ENCODE data around the gene MPO. TPM values are rescaled to one million over a fixed set of nuclear protein-coding genes. Genes with fewer than 3 reads are reported as not detected.

MPO gene
- total and polyA plus RNA-seq, 9 of the 15 experiments (the other 6 are each of a cell fraction or from before 2014, with no cell fraction given) = 0.04 to 0.47 (median 0.39) TPM; not detected in 6

GRCh38 chr17:58312021-58312630 lies 31.4 kb upstream of the MPO start:
- DNase-seq (ENCODE audit: extremely low read depth in 1 of 4, low spot score in 3 of 4) = no peak
- TF ChIP-seq MCM2 (IDR thresholded peaks at IDR 0.05; ENCODE audit: low read depth) = no peak
- TF ChIP-seq OTX1 (CRISPR knock-in tag; IDR thresholded peaks at IDR 0.05) = no peak
- TF ChIP-seq ZNF347 (CRISPR knock-in tag; IDR thresholded peaks at IDR 0.05; ENCODE audit: low read depth) = no peak
- FAIRE-seq = no peak
- no TSS peak for BruUV-seq (replicated peaks)
- no peak overlapping the region for H3K4me2 ChIP-seq (ENCODE audit: insufficient read depth, low read length)
- WGBS (ENCODE audit: insufficient coverage, low coverage, missing lambda C conversion rate) = 77% methylated on average over 17 of the region's 23 CpGs
- H3K9me1 ChIP-seq (ENCODE audit: control insufficient read depth, insufficient read depth, low read length) = no peaks in the 10 kb centered on the region
- H3K4me1 ChIP-seq (replicated peaks in 1 of 2; ENCODE audit: control insufficient read depth in 2 of 2, insufficient read depth in 2 of 2, low read length in 2 of 2) = peaks cover 0 to 27% of the 10 kb centered on the region in 2 experiments; a peak in 1 of 5 replicates
- no peak for ATAC-seq
- in situ Hi-C loops (cut with MboI) = loop anchor here (5.0 kb wide), 1 partner anchor 135 kb away; no protein-coding TSS in a partner anchor
- H3K36me3 ChIP-seq (ENCODE audit: control insufficient read depth, insufficient read depth, low read length) = no peaks in the 10 kb centered on the region
- intact Hi-C loops (cut with micrococcal nuclease) = no loop called here
- no peak overlapping the region for H3K27ac ChIP-seq (ENCODE audit: extremely low read depth, low read depth, low read length)
- H4K20me1 ChIP-seq (replicated peaks; ENCODE audit: control insufficient read depth, insufficient read depth, low read length) = no peaks in the 10 kb centered on the region
- no peaks in the 10 kb centered on the region for H3K9me3 ChIP-seq (replicated peaks; ENCODE audit: control insufficient read depth, insufficient read depth, low read depth, low read length)
- no peak overlapping the region for H3K4me3 ChIP-seq
- ChIA-PET POLR2A (interaction anchor here (0.6 to 2.9 kb wide), 3 partner anchors 14 to 136 kb away, joined by 4 to 8 read pairs (median 6); no protein-coding TSS in a partner anchor), CTCF (ENCODE audit: low intra/inter-chr PET ratio) (interaction anchor here (0.5 kb wide), 1 partner anchor 138 kb away, joined by 3 read pairs; no protein-coding TSS in a partner anchor)
- no peaks in the 10 kb centered on the region for H3K27me3 ChIP-seq (ENCODE audit: control insufficient read depth in 2 of 2, insufficient read depth in 2 of 2, low read length in 2 of 2)
- H3K9ac ChIP-seq (ENCODE audit: insufficient read depth in 1 of 2, low read depth in 2 of 2, low read length in 2 of 2) = peak overlapping the region in 1 of 2 experiments; percentile 33; a peak in 1 of 4 replicates
- no peak overlapping the region for H2AFZ ChIP-seq (ENCODE audit: low read depth, low read length)
- H3K79me2 ChIP-seq (ENCODE audit: control insufficient read depth, insufficient read depth, low read length) = no peaks in the 10 kb centered on the region

GRCh38 chr17:58311429-58311894 lies 30.7 kb upstream of the MPO start:
- no peaks in the 10 kb centered on the region for H3K27me3 ChIP-seq (ENCODE audit: control insufficient read depth in 2 of 2, insufficient read depth in 2 of 2, low read length in 2 of 2)
- ATAC-seq (no peak), FAIRE-seq (no peak), DNase-seq (ENCODE audit: extremely low read depth in 1 of 4, low spot score in 3 of 4) (no peak)
- no peak overlapping the region for H3K4me3 ChIP-seq
- BruUV-seq (replicated peaks) = no TSS peak
- no peaks in the 10 kb centered on the region for H3K9me3 ChIP-seq (replicated peaks; ENCODE audit: control insufficient read depth, insufficient read depth, low read depth, low read length)
- no peak overlapping the region for H3K4me2 ChIP-seq (ENCODE audit: insufficient read depth, low read length)
- intact Hi-C loops (cut with micrococcal nuclease) (no loop called here), in situ Hi-C loops (cut with MboI) (loop anchor here (5.0 kb wide), 1 partner anchor 136 kb away; no protein-coding TSS in a partner anchor)
- no peaks in the 10 kb centered on the region for H3K36me3 ChIP-seq (ENCODE audit: control insufficient read depth, insufficient read depth, low read length)
- no peaks in the 10 kb centered on the region for H4K20me1 ChIP-seq (replicated peaks; ENCODE audit: control insufficient read depth, insufficient read depth, low read length)
- no peaks in the 10 kb centered on the region for H3K79me2 ChIP-seq (ENCODE audit: control insufficient read depth, insufficient read depth, low read length)
- 71% methylated on average over 9 of the region's 9 CpGs for WGBS (ENCODE audit: insufficient coverage, low coverage, missing lambda C conversion rate)
- H3K9ac ChIP-seq (ENCODE audit: insufficient read depth in 1 of 2, low read depth in 2 of 2, low read length in 2 of 2) = peak overlapping the region in 1 of 2 experiments; percentile 33; a peak in 1 of 4 replicates
- no peaks in the 10 kb centered on the region for H3K9me1 ChIP-seq (ENCODE audit: control insufficient read depth, insufficient read depth, low read length)
- no peak overlapping the region for H3K27ac ChIP-seq (ENCODE audit: extremely low read depth, low read depth, low read length)
- peaks cover 0 to 27% of the 10 kb centered on the region in 2 experiments; a peak in 1 of 5 replicates for H3K4me1 ChIP-seq (replicated peaks in 1 of 2; ENCODE audit: control insufficient read depth in 2 of 2, insufficient read depth in 2 of 2, low read length in 2 of 2)
- H2AFZ ChIP-seq (ENCODE audit: low read depth, low read length) = no peak overlapping the region
- ChIA-PET CTCF (ENCODE audit: low intra/inter-chr PET ratio) (no interaction called here), POLR2A (interaction anchor here (0.6 to 2.9 kb wide), 3 partner anchors 14 to 137 kb away, joined by 4 to 8 read pairs (median 6); no protein-coding TSS in a partner anchor)
- TF ChIP-seq CLOCK (CRISPR knock-in tag; IDR thresholded peaks at IDR 0.05; ENCODE audit: borderline replicate concordance) (no peak), ZNF644 (tag; IDR thresholded peaks at IDR 0.05; ENCODE audit: low read depth) (no peak), ELF4 (CRISPR knock-in tag; IDR thresholded peaks at IDR 0.05) (no peak), RFX5 (IDR thresholded peaks at IDR 0.05; ENCODE audit: low read depth, low read length) (no peak), PML (IDR thresholded peaks at IDR 0.05; ENCODE audit: low read length) (no peak), ZNF586 (CRISPR knock-in tag; conservative IDR thresholded peaks at IDR 0.05) (no peak), BHLHE40 (IDR thresholded peaks at IDR 0.05; ENCODE audit: low read length) (no peak), EGR1 (conservative IDR thresholded peaks at IDR 0.05) (no peak), MTA1 (IDR thresholded peaks at IDR 0.05; ENCODE audit: borderline replicate concordance) (no peak), ZNF511 (CRISPR knock-in tag; IDR thresholded peaks at IDR 0.05) (no peak)
